Hippocampal formation (tissue), 2 donors: ENCODE data around the gene STBD1.
"Not testable (repeated sequence)": the region's sequence is repeated elsewhere in the genome, so short reads cannot be mapped to it uniquely, and the experiment has no call there.

Experiments
- DNase-seq, 2 donors: peaks; one replicate each; lab custom pipeline; 2025; lab: John Stamatoyannopoulos, UW

The STBD1 gene

GRCh38 chr4:76305971-76306881 lies at the start of gene STBD1:
Gene STBD1, plus strand, starts transcription at chr4:76306733. Its CDS starts 37 bp downstream, at chr4:76306770.
- DNase-seq = peak in 1 of 2 donors; percentile 63

GRCh38 chr4:76256968-76257367 lies 49.6 kb upstream of the STBD1 start:
- no peak for DNase-seq

GRCh38 chr4:76257824-76258223 lies 48.7 kb upstream of the STBD1 start:
- DNase-seq = no peak

GRCh38 chr4:76260571-76260970 lies 46.0 kb upstream of the STBD1 start:
- DNase-seq = no peak

- no peak for DNase-seq
These were observed 40.8 kb upstream of the STBD1 start for GRCh38 chr4:76265631-76266218.

GRCh38 chr4:76266627-76267026 lies 39.9 kb upstream of the STBD1 start:
- DNase-seq = no peak

- DNase-seq = no peak
These were observed 38.7 kb upstream of the STBD1 start for GRCh38 chr4:76267811-76268210.

- no peak for DNase-seq
These were observed 36.0 kb upstream of the STBD1 start for GRCh38 chr4:76270244-76271175.

GRCh38 chr4:76271248-76271647 lies 35.3 kb upstream of the STBD1 start:
- no peak for DNase-seq

- no peak for DNase-seq
These were observed 34.5 kb upstream of the STBD1 start for GRCh38 chr4:76272073-76272472.

GRCh38 chr4:76272582-76272981 lies 34.0 kb upstream of the STBD1 start:
- no peak for DNase-seq

- DNase-seq = no peak
These were observed 33.5 kb upstream of the STBD1 start for GRCh38 chr4:76272999-76273398.

- DNase-seq = no peak
These were observed 30.9 kb upstream of the STBD1 start for GRCh38 chr4:76275486-76276124.

- no peak for DNase-seq
These were observed 29.7 kb upstream of the STBD1 start for GRCh38 chr4:76276813-76277212.

GRCh38 chr4:76277667-76278066 lies 28.9 kb upstream of the STBD1 start:
- no peak for DNase-seq

- no peak for DNase-seq
These were observed 27.9 kb upstream of the STBD1 start for GRCh38 chr4:76278583-76278982.

GRCh38 chr4:76279462-76279861 lies 27.1 kb upstream of the STBD1 start:
- DNase-seq = no peak

- DNase-seq = no peak
These were observed 25.8 kb upstream of the STBD1 start for GRCh38 chr4:76280488-76281441.

GRCh38 chr4:76281594-76281993 lies 24.9 kb upstream of the STBD1 start:
- DNase-seq = not testable (repeated sequence)

- DNase-seq = no peak
These were observed 23.4 kb upstream of the STBD1 start for GRCh38 chr4:76282941-76283689.
